HTR-8/SVneo (cell line): ENCODE measurements around the gene SUSD4.
"Not testable (repeated sequence)": the region's sequence is repeated elsewhere in the genome, so short reads cannot be mapped to it uniquely, and the experiment has no call there.

ENCODE experiments used
- DNase-seq: peaks from one replicate; pipeline ENCODE4 v3.0.0; 2011; ENCODE audit warnings: low spot score, mixed read lengths; ENCODE audit not compliant: insufficient read length
- FAIRE-seq: peaks from 2 replicates; lab custom pipeline; 2011; peaks lifted over from hg19 to GRCh38; lab: Jason Lieb, UNC

Gene SUSD4

DNA sequence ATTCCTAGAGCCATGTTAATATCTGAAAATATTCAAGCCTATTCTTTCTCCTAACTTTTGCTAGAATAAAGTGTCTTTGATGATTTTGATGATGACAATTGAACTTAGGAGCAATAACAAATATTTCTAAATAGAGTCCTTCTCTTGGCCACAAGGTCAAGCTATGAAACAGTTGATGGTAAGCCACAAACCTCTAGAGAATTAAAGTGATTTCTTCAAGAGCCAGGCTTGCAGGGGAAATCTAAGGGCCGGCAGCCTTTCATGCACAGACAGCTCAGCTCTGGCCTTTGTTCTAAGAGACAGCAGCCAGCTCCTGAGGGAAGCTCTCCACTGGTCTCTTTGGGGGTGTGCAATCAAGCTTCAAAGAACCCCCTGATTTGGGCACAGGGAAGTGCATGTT lies 59.0 kb downstream of the SUSD4 start:
- no peak for DNase-seq
- FAIRE-seq = no peak

DNA sequence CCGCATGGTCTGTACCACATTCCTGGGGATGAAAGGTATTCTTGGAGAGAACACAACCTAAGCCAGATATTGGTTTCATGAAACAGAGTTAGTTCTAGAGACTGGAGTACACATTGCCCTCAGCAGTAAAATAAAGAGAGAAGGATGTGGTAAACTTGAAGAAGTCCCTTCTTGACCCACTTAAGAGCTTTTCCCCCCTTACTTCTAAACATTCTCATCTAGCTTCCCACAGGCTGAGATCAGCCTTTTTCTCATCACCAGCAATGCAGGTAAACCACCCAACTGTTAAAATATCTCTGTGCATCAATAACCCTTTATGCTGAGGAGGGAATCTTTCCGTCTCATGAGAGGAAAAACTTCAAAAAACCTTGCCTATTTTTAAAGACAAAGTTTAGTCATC lies 62.6 kb downstream of the SUSD4 start:
- FAIRE-seq (no peak), DNase-seq (no peak)

DNA sequence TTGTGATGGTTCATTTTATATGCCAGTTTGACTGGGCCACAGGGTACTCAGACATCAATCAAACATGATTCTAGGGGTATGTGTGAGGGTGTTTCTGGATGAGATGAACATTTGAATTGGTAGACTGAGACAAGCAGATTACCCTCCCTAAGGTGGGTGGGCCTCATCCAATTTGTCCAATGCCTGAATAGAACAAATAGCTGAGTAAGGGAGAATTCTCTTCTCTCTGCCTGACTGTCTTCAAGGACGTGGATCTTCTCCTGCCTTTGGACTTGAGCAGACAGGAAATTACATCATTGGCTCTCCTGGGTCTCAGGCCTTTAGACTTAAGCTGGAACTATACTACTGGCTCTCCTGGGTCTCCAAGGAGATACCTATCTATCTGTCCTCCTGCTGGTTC lies 64.4 kb downstream of the SUSD4 start:
- FAIRE-seq = no peak
- no peak for DNase-seq

DNA sequence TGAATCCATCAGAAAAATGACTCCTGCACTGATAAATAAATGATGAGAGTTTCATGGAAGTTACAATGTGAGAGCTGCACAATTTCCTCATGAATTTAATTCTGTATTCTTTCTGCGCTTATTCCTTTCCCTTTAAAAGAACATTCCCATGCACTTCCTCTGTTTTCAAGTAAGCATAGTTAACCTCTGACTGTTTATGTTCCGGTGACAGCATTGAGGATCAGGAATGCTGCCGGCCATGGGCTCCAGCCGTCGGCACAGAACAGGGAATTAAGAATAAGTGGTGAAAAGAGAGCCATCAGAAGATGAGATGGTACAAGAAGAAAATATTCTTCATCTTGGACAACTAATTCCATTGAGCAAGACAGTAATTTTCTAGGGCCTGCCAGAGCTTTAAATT lies 65.3 kb downstream of the SUSD4 start:
- FAIRE-seq (no peak), DNase-seq (no peak)

DNA sequence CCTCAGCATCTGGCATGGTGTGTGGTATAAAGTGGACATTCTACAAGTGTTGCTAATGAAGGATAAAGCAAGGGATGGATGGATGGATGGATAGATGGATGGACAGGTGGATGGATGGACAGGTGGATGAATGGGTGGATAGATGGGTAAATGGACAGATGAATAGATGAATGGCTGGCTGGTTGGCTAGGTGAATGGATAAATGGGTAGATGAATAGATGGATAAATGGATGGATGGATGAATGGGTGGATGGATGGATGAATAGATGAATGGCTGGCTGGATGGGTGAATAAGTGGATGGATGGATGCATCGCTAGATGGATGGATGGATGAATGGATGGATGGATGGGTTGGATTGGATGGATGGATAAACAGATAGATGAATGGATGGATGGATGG lies 66.2 kb downstream of the SUSD4 start:
- peak; percentile 28 for FAIRE-seq

DNA sequence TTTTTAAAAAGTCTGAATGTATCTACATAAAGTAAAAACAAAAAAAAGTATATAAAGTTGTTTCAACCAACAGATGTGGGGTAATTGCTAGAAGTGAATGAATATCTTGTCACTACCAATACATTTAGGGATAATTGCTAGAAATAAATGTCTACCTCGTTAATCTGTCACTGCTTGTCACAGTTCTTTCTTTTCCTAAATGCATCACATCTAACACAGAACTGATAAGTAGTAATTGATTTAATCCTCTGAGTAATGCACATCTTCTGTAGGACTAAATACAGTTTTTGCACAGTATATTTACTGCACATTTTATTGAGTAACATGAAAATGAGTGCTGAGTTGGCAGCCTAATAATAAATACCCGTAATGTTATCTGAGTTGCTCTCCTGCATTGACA lies 72.2 kb downstream of the SUSD4 start:
- no peak for FAIRE-seq
- DNase-seq = no peak

More for the DNA sequence above, 66.2 kb downstream of the SUSD4 start:
- no peak for DNase-seq

DNA sequence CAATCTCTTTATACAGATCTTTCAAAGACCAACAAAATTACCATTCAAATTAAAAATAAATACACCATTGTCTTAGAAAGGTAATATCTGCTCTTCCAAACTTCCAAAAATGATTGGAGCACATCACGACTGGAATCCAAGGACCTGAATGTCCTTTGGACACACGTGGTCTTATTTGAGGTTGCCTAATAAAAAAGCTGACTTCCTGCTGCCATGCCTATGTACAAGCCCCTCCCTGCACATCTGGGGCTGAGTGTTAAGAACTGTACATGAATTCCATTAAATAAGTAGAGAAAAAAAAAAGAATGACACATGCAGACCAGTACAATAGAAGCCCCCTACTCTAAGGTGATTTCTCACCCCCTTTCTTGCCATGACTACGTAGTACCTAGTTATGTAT lies 73.6 kb downstream of the SUSD4 start:
- DNase-seq (no peak), FAIRE-seq (no peak)

DNA sequence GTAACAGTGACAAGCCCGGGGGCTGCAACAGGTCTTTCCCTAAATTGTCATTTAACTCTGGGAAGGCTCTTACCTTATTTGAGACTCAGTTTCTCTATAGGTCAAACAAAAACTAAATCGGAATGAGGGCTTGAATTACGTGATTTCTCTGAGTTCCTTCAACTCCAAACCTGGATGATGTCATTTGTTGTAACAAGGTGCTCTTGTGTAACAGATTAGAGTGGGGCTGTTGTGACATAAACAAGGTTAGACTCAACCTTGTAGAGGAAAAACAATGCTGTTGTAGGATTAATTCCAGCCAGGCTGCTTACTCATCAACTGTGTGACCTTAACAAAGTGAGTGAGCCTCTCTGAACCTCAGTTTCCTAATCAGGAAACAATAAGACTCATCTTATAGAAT lies 74.4 kb downstream of the SUSD4 start:
- DNase-seq = no peak
- no peak for FAIRE-seq

DNA sequence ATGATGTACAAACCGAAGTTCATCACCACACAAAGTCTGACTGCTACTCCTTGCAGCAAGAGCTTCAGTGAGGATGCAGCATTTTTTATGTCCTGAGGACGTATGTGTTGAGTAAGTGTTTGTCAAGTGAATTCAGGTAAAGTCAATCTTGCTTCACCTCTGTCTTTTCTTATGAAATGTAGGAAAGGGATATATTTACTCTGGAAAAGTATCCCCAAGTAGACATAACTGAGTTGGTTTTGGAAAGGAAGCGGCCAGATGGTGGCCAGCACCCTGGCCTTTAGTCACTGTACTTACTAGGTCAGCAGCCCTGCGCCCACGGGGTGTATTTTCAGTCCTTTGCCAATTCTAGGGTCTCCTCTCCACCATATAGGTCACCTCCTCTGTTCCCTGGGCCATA lies 75.2 kb downstream of the SUSD4 start:
- FAIRE-seq = no peak
- DNase-seq = no peak

DNA sequence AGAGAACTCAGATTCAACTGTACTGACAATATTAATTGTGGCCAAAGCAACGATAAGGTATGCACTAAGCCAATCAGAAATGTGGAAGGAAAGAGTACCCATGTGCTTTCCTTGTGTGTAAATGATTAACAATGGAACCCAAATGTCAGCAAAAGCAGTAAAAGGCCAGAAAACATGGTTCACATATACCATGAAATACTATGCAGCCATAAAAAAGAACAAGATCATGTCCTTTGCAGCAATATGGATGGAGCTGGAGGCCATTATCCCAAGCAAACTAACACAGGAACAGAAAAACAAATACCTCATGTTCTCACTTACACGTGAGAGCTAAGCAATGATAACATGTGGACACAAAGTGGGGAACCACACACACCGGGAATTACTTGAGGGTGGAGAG lies 78.5 kb downstream of the SUSD4 start:
- FAIRE-seq = no peak
- DNase-seq = no peak

DNA sequence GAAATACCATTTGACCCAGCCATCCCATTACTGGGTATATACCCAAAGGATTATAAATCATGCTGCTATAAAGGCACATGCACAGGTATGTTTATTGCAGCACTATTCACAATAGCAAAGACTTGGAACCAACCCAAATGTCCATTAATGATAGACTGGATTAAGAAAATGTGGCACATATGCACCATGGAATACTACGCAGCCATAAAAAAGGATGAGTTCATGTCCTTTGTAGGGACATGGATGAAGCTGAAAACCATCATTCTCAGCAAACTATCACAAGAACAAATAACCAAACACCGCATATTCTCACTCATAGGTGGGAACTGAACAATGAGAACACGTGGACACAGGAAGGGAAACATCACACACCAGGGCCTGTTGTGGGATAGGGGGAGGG lies 80.3 kb downstream of the SUSD4 start:
- not testable (repeated sequence) for DNase-seq, FAIRE-seq

DNA sequence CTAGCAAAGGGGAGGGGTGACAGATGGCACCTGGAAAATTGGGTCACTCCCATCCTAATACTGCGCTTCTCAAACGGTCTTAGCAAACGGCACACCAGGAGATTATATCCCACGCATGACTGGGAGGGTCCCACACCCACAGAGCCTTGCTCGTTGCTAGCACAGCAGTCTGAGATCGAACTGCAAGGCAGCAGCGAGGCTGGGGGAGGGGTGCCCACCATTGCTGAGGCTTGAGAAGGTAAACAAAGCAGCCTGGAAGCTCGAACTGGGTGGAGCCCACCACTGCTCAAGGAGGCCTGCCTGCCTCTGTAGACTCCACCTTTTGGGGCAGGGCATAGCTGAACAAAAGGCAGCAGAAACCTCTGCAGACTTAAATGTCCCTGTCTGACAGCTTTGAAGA lies 85.7 kb downstream of the SUSD4 start:
- DNase-seq, FAIRE-seq: not testable (repeated sequence)

DNA sequence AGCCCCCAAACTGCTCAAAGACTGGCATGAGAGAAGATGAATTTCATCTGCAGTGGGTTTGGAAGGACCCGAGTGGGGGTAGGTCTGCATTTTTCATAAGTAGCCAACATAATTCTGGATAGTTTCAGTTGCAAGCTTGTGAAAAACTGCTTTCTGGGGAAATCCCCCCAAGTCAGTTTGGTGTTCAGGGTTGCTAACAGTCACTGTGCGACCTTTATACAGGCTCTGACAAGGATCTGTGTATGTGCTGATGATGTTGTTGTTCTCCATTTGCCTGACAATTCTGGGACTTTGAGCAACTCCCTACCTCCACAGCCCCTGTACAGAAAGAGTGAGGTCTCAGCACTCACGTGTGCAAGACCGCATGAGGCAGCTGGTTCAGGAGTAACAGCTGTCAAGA lies 87.9 kb downstream of the SUSD4 start:
- no peak for DNase-seq
- FAIRE-seq = no peak

DNA sequence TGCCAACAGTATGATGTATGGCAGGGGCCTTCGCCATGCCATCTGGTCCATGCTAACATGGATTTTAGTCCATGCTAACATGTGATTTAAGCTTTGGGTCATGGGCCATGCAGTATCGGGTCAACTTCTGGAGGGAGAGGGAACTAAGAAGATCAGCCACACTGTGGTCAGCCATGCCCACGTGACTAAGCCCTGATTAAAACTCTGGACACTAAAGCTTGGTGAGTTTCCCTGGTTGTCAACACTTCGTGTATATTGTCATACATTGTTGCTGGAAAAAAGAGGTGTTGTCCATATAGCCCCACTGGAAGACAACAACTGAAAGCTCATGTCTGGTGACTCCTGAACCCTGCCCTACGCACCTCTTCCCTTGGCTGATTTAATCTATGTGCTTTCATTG lies 90.5 kb downstream of the SUSD4 start:
- FAIRE-seq = no peak

DNA sequence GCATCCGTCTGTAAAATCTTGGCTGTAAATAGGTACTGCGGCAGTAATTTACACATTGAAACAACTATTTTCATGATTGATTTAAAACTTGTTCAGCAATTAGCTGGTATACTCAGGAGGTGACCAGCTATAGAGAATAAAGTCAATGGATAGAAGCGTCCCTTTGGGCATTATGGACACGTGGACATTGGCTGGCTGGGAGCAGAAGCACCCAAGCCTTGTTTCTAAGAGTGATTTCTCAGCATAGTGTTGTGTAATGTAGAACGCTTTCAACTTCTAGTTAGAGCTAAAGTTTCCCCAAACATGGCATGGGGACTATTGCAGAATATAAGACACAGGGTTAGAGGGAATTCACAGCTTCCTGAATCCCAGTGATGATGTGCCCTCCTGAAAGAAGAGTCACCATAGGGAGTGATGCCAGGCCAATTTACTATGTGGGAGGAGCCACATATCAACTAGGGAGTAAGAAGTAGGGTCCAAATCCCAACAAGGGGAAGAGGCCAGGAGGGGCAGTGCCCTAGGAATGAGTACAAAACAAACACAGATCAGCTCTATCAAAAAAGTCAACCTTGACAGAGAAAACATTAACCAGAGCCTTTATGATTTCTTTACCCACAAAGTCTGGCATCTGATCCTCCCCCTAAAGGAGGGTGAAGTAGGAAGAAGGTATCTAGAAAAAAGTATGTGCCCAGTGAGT lies 92.7 kb downstream of the SUSD4 start:
- FAIRE-seq (no peak), DNase-seq (no peak)

More for the DNA sequence above, 90.5 kb downstream of the SUSD4 start:
- DNase-seq = no peak

DNA sequence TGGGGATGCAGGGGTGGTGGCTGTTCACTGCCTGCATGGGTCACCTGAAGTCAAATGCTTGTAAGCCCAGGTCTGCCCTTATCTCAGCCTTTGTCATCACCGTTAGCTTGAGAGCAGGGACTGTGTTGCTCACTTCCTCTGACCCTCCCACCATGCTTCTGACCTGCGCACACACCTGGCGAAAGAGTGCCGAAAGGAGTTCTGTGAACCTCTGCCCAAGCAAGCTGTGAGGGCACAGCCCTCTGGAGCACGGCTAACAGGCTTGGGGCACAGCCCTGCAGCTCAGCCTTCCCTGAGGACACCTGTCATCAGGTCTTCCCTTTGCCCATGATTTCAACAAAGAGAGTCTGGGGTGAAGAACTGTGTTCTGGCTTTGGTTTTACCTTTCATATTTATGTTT lies 93.8 kb downstream of the SUSD4 start:
- DNase-seq (no peak), FAIRE-seq (no peak)

DNA sequence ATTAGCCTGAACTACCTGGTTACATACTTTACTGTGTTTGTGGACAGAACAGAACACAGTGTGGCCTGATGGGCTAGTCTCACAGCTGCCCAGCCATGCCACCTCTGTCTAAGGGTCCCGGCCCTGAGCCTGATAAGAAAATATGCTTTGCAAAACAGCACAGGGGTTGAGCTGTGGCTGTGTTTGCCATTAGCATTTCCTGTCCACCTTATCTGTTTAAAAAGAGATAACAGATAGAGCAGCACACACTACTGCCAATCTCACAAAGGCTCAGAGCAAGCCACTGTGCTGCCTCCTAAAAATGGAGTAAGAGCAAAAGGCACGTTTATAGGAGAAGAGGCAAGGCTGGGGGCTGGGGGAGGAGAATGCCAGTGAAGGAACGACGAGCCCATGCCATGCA lies 95.0 kb downstream of the SUSD4 start:
- FAIRE-seq = no peak
- DNase-seq = no peak

DNA sequence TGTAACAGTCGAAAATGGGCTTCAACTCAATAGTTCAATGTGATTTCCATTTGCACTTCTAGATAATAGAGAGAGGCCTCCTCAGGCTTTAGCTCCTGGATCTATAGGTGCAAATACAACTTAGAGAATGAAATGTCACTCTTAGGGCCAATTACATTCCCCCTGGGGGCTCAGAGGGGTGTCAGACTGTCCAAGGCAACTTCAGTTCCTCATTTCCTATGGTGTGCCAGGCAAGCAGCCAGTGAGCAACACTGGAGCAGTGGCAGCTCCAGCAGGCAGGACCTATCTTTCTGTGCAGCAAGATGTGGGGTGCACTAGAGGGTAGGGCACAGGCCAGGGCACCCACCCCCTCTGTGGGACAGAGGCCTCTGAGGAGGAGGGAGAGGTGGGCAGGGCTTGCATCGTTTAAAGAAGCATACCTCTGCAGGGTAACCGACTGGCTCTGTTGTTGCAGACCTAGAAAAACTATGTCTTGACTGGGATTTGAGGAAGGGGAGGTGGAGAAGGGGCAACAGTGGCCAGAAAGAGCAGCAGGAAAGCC lies 97.3 kb downstream of the SUSD4 start:
- DNase-seq = no peak
- no peak for FAIRE-seq

DNA sequence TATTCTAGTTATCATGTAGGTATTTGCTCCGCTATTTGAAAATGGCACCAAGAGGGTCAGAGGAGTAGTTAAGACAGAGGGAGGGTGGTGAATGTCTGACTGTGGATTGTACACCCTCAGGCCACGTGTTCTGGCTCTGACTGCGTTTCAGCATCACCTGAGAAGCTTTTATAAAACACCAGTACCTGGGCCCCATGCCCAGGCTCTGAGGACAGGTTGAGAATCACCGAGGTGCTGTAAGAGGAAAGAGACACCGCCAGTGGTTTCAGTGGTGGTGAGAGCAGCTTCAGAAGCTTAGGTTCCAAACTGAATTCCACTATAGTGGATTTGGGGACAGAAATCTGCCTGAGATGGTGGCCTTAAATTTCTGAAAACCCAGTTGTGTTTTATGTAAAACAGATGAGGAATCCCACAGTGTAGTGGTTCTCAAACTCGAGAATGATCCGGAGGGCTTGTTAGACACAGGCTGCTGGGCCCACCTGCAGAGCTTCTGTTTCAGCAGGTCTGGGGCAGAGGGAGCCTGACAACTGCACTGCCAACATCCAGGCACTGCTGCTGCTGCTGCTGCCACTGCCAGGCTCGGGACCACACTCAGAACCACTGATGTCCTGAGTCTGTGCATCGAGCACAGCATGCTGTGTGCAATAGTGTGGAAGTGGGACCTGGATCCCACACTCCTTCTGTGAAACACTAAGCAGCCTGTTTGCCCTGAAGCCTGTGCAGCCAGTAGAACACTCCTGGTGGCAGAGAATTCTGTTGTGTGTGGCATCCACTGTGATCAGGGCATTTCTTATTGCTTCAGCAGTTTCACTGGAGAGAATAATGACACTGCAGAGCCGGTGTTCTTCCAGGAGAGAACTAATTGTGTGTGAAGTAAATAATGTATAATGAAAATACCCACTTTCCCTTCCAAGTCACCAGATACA lies 98.7 kb downstream of the SUSD4 start:
- FAIRE-seq = no peak

DNA sequence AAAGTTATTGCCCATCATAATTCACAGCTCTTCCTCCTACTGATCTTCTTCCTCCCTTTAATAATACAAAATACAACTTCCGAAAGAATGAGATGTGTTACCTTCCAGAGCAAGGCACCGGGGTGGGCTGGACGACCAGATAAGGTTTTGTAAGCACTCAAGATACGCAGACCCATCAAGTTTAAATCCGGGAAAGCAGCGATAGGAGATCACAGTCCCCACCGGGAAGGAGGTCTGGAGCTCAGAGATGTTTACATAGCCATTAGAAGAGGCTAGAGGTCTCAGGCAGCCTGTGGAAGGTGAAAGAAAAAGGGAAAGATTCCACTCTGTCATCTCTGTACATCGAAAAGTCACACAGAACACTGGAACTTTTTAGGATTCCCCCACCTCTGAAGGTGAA lies 99.4 kb downstream of the SUSD4 start:
- no peak for DNase-seq
- no peak for FAIRE-seq

More for the DNA sequence above, 98.7 kb downstream of the SUSD4 start:
- DNase-seq = no peak

DNA sequence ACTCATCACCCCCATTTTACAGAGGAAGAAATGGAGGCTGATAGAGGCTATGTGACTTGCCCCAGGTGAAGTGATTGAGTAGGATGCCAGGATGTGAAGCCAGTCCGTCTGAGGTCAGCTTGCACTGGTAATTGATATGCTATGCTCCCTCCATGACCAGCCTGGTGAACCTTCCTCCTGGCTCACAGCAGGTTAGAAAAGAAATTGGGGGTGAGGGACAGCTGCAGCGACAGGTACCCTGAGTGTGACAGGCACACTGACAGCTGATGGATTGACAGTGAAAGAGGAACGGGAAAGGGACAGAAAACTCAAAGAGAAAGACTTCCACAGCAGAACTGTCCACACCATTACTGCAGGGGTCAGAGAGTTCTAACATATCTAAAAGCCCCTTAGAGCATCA lies 102.1 kb downstream of the SUSD4 start:
- FAIRE-seq (no peak), DNase-seq (no peak)
